ENCODE data around the gene PGP. TPM values are rescaled to one million over a fixed set of nuclear protein-coding genes. Genes with fewer than 3 reads are reported as not detected.

Gene PGP
- polyA plus RNA-seq, 2 donors: 7.1 to 7.7 TPM

DNA sequence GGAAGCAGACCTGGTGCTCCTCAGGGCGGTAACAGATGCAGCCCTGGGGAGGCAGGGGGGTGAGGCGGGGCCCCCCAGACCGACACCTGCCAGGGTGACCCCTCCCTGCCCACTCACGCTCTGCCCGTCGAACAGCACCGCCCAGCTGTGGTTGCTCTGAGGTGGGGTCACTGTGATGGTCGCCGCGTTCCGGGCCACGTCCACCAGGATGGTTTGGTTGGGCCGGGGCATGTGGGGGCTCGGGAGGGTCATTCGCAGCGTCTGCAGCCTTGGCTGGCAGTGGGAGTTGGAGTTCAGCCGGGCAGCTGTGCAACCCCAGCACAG lies 4.7 kb downstream of the PGP start:
- 89 to 91% methylated on average over 14 to 17 of the region's 17 CpGs for WGBS, 2 donors
- no peak overlapping the region for H3K27ac ChIP-seq (ENCODE audit: low read depth in 2 of 2, low read length in 1 of 2)

DNA sequence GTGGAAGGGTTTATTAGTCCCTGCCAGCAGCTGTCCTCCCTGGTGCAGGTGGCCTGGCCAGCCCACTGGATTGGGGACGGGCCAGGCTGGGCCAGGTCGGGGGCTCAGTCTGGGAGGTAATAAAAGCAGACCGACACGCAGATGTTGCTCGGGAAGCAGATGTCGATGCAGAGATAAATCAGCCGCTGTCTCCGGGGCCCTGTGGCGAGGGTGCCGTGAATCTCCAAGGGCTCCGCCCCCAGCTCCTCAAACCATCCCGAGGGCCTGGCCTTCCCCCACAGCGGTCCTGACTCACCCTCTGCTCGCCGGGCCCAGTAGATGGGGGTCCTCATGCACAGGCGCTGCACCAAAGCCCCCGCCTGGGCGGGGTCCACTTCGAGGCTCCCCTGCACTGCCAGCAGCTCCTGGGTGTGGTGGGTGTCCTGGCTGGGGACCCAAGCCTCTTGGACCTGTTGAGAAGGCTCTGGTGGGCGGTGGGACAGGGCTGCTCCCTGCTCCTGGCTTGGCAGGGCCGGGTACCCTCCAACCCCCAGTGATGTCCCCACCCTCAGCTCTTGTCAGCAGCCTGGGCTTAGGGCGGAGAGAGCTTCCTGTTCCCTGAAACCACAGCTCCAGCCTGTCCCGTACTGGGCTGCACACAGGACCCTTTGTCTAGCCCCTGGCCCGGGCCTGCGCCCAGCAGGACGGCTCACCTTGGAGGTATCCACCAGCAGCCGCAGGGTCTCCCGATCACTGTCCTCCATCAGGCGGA lies 5.2 kb downstream of the PGP start:
- Histone ChIP-seq H3K9me3 (ENCODE audit: control insufficient read depth in 2 of 2, insufficient read depth in 1 of 2, low read depth in 1 of 2, low read length in 1 of 2) (no peaks in the 10 kb centered on the region), H3K4me3 (ENCODE audit: low read depth in 1 of 2, low read length in 2 of 2) (no peak overlapping the region), H3K36me3 (ENCODE audit: control insufficient read depth in 2 of 2, insufficient read depth in 2 of 2, low read length in 1 of 2) (peaks cover 0 to 27% of the 10 kb centered on the region in 2 donors), H3K4me1 (ENCODE audit: control insufficient read depth in 2 of 2, insufficient read depth in 2 of 2, low read length in 1 of 2) (peaks cover 7 to 30% of the 10 kb centered on the region in 2 donors), H3K27ac (ENCODE audit: low read depth in 2 of 2, low read length in 1 of 2) (no peak overlapping the region), H3K27me3 (ENCODE audit: control insufficient read depth in 1 of 2, insufficient read depth in 2 of 2, low read length in 2 of 2) (no peaks in the 10 kb centered on the region)
- 88 to 90% methylated on average over 29 of the region's 29 CpGs for WGBS, 2 donors

More for the DNA sequence above, 4.7 kb downstream of the PGP start:
- H3K4me3 ChIP-seq (ENCODE audit: low read depth in 1 of 2, low read length in 2 of 2): no peak overlapping the region
- H3K27me3 ChIP-seq (ENCODE audit: control insufficient read depth in 1 of 2, insufficient read depth in 2 of 2, low read length in 2 of 2): no peaks in the 10 kb centered on the region
- H3K36me3 ChIP-seq (ENCODE audit: control insufficient read depth in 2 of 2, insufficient read depth in 2 of 2, low read length in 1 of 2): peaks cover 0 to 27% of the 10 kb centered on the region in 2 donors
- no peaks in the 10 kb centered on the region for H3K9me3 ChIP-seq (ENCODE audit: control insufficient read depth in 2 of 2, insufficient read depth in 1 of 2, low read depth in 1 of 2, low read length in 1 of 2)
- peaks cover 7 to 27% of the 10 kb centered on the region in 2 donors for H3K4me1 ChIP-seq (ENCODE audit: control insufficient read depth in 2 of 2, insufficient read depth in 2 of 2, low read length in 1 of 2)

DNA sequence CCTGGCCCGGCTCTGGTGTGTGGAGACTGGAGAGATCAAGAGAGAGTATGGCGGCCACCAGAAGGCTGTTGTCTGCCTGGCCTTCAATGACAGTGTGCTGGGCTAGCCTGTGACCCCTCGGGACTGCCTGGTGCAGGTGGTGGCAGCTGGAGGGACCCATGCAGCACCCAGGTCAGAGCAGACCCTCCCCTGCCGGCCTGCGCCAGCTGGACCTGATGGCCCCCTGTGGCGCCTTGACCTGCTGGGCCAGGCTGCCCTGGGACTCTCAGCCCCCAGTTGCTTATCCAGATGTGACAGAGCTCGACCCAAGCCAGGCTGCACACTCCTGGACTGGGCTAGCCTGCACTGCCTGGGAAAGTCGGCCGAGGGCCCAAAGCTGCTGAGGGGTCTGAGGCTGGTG lies 5.9 kb downstream of the PGP start:
- H3K27ac ChIP-seq (ENCODE audit: low read depth in 2 of 2, low read length in 1 of 2): no peak overlapping the region
- H3K4me1 ChIP-seq (ENCODE audit: control insufficient read depth in 2 of 2, insufficient read depth in 2 of 2, low read length in 1 of 2): peaks cover 7 to 29% of the 10 kb centered on the region in 2 donors
- no peaks in the 10 kb centered on the region for H3K9me3 ChIP-seq (ENCODE audit: control insufficient read depth in 2 of 2, insufficient read depth in 1 of 2, low read depth in 1 of 2, low read length in 1 of 2)
- peaks cover 0 to 27% of the 10 kb centered on the region in 2 donors for H3K36me3 ChIP-seq (ENCODE audit: control insufficient read depth in 2 of 2, insufficient read depth in 2 of 2, low read length in 1 of 2)
- 93 to 97% methylated on average over 9 of the region's 9 CpGs for WGBS, 2 donors
- no peaks in the 10 kb centered on the region for H3K27me3 ChIP-seq (ENCODE audit: control insufficient read depth in 1 of 2, insufficient read depth in 2 of 2, low read length in 2 of 2)
- H3K4me3 ChIP-seq (ENCODE audit: low read depth in 1 of 2, low read length in 2 of 2): no peak overlapping the region

DNA sequence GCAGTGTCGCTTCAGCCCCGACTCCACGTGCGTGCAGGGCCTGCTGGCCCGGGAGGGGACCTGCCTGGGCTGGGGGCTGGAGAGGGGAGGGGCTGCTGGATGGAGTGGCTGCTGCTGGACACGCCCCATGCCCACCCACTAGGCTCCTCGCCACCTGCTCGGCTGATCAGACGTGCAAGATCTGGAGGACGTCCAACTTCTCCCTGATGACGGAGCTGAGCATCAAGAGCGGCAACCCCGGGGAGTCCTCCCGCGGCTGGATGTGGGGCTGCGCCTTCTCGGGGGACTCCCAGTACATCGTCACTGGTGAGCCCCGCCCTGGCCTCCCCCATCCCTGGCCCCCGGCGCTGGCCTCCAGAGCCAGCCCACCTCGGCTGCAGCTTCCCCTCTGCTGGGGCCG lies 6.3 kb downstream of the PGP start:
- no peaks in the 10 kb centered on the region for H3K27me3 ChIP-seq (ENCODE audit: control insufficient read depth in 1 of 2, insufficient read depth in 2 of 2, low read length in 2 of 2)
- H3K4me1 ChIP-seq (ENCODE audit: control insufficient read depth in 2 of 2, insufficient read depth in 2 of 2, low read length in 1 of 2): peaks cover 7 to 26% of the 10 kb centered on the region in 2 donors
- no peak overlapping the region for H3K27ac ChIP-seq (ENCODE audit: low read depth in 2 of 2, low read length in 1 of 2)
- WGBS, 2 donors: 79 to 83% methylated on average over 23 of the region's 23 CpGs
- H3K4me3 ChIP-seq (ENCODE audit: low read depth in 1 of 2, low read length in 2 of 2): no peak overlapping the region
- no peaks in the 10 kb centered on the region for H3K9me3 ChIP-seq (ENCODE audit: control insufficient read depth in 2 of 2, insufficient read depth in 1 of 2, low read depth in 1 of 2, low read length in 1 of 2)
- H3K36me3 ChIP-seq (ENCODE audit: control insufficient read depth in 2 of 2, insufficient read depth in 2 of 2, low read length in 1 of 2): peaks cover 0 to 27% of the 10 kb centered on the region in 2 donors

DNA sequence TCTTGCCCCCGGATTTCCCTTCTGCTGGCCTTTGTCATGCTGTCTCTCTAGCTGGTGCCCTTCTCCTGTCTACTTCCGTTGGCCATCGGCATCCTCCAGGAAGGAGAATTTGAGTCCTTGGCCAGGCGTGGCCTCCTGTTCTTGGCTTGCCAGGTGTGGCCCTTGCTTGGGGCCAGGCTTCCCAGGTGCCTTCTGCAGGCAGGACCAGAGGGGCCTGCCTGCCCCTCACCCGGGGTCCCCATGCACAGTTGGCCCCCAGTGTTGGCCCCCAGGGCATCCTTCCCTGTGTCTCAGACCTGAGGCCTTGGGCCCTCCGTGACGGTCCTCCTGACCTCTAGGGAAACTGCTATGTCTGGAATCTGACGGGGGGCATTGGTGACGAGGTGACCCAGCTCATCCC lies 6.8 kb downstream of the PGP start:
- H3K27me3 ChIP-seq (ENCODE audit: control insufficient read depth in 1 of 2, insufficient read depth in 2 of 2, low read length in 2 of 2): no peaks in the 10 kb centered on the region
- H3K27ac ChIP-seq (ENCODE audit: low read depth in 2 of 2, low read length in 1 of 2): no peak overlapping the region
- 89 to 93% methylated on average over 9 of the region's 9 CpGs for WGBS, 2 donors
- H3K4me1 ChIP-seq (ENCODE audit: control insufficient read depth in 2 of 2, insufficient read depth in 2 of 2, low read length in 1 of 2): peaks cover 7 to 22% of the 10 kb centered on the region in 2 donors
- peaks cover 0 to 27% of the 10 kb centered on the region in 2 donors for H3K36me3 ChIP-seq (ENCODE audit: control insufficient read depth in 2 of 2, insufficient read depth in 2 of 2, low read length in 1 of 2)
- H3K9me3 ChIP-seq (ENCODE audit: control insufficient read depth in 2 of 2, insufficient read depth in 1 of 2, low read depth in 1 of 2, low read length in 1 of 2): no peaks in the 10 kb centered on the region
- H3K4me3 ChIP-seq (ENCODE audit: low read depth in 1 of 2, low read length in 2 of 2): no peak overlapping the region

DNA sequence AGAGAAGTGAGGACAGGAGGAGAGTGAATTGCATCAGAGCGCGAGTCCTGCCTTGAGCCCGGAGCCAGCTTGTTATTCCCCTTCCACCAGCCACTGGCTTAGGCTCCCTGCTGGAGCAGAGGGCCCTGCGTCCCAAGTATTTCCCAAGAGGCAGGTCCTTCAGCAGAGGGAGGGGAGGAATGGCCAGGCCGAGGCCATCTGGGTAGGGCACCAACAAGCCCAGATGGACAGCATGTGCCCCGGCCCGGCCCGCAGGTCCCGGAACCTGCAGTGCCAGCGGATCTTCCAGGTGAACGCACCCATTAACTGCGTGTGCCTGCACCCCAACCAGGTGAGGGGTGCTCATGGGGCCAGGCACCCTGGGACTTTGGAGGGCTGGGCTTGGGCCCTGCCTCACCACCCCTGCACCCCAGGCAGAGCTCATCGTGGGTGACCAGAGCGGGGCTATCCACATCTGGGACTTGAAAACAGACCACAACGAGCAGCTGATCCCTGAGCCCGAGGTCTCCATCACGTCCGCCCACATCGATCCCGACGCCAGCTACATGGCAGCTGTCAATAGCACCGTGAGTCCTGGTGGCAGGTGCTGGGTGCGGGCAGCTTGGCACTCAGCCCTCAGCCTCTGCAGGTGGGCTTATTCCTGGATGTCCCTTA lies 7.7 kb downstream of the PGP start:
- 90 to 92% methylated on average over 23 of the region's 23 CpGs for WGBS, 2 donors
- Histone ChIP-seq H3K4me1 (ENCODE audit: control insufficient read depth in 2 of 2, insufficient read depth in 2 of 2, low read length in 1 of 2) (peaks cover 7 to 12% of the 10 kb centered on the region in 2 donors), H3K27ac (ENCODE audit: low read depth in 2 of 2, low read length in 1 of 2) (no peak overlapping the region), H3K4me3 (ENCODE audit: low read depth in 1 of 2, low read length in 2 of 2) (no peak overlapping the region), H3K36me3 (ENCODE audit: control insufficient read depth in 2 of 2, insufficient read depth in 2 of 2, low read length in 1 of 2) (peaks cover 0 to 26% of the 10 kb centered on the region in 2 donors), H3K9me3 (ENCODE audit: control insufficient read depth in 2 of 2, insufficient read depth in 1 of 2, low read depth in 1 of 2, low read length in 1 of 2) (no peaks in the 10 kb centered on the region), H3K27me3 (ENCODE audit: control insufficient read depth in 1 of 2, insufficient read depth in 2 of 2, low read length in 2 of 2) (no peaks in the 10 kb centered on the region)

DNA sequence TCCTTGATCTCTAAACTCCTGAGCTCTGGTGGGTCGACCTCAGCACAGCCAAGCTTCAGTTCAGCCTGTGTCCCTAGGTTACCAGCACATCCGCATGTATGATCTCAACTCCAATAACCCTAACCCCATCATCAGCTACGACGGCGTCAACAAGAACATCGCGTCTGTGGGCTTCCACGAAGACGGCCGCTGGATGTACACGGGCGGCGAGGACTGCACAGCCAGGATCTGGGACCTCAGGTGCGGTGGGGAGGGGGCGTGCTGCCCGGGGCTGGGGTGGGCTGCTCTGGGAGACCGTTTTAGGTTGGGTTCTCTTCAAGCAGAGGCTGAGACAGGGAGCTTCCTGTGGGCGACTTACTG lies 8.2 kb downstream of the PGP start:
- Histone ChIP-seq H3K4me1 (ENCODE audit: control insufficient read depth in 2 of 2, insufficient read depth in 2 of 2, low read length in 1 of 2) (peaks cover 7 to 11% of the 10 kb centered on the region in 2 donors), H3K27me3 (ENCODE audit: control insufficient read depth in 1 of 2, insufficient read depth in 2 of 2, low read length in 2 of 2) (no peaks in the 10 kb centered on the region), H3K9me3 (ENCODE audit: control insufficient read depth in 2 of 2, insufficient read depth in 1 of 2, low read depth in 1 of 2, low read length in 1 of 2) (no peaks in the 10 kb centered on the region), H3K4me3 (ENCODE audit: low read depth in 1 of 2, low read length in 2 of 2) (peak overlapping the region; percentile 68 to 97), H3K36me3 (ENCODE audit: control insufficient read depth in 2 of 2, insufficient read depth in 2 of 2, low read length in 1 of 2) (peaks cover 0 to 24% of the 10 kb centered on the region in 2 donors), H3K27ac (ENCODE audit: low read depth in 2 of 2, low read length in 1 of 2) (no peak overlapping the region)
- 76 to 80% methylated on average over 18 of the region's 18 CpGs for WGBS, 2 donors

DNA sequence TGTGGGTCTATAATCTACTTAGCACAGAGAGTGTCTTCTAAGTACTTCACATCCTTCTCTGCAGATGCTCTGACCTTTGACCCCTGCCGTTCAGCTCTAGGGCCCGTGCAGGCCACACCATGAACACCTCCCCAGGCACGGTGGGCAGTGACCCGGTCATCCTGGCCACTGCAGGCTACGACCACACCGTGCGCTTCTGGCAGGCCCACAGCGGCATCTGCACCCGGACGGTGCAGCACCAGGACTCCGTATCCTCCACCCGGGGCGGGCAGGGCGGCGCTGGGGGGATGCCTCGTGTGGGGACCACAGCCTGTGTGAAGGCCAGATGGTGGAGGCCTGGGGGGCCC lies 8.7 kb downstream of the PGP start:
- H3K4me3 ChIP-seq (ENCODE audit: low read depth in 1 of 2, low read length in 2 of 2): peak overlapping the region; percentile 68 to 97
- H3K36me3 ChIP-seq (ENCODE audit: control insufficient read depth in 2 of 2, insufficient read depth in 2 of 2, low read length in 1 of 2): peaks cover 0 to 24% of the 10 kb centered on the region in 2 donors
- peak overlapping the region in 1 of 2 donors; percentile 98 for H3K27ac ChIP-seq (ENCODE audit: low read depth in 2 of 2, low read length in 1 of 2)
- no peaks in the 10 kb centered on the region for H3K9me3 ChIP-seq (ENCODE audit: control insufficient read depth in 2 of 2, insufficient read depth in 1 of 2, low read depth in 1 of 2, low read length in 1 of 2)
- WGBS, 2 donors: 5 to 8% methylated on average over 13 to 16 of the region's 16 CpGs
- H3K4me1 ChIP-seq (ENCODE audit: control insufficient read depth in 2 of 2, insufficient read depth in 2 of 2, low read length in 1 of 2): peaks cover 7 to 11% of the 10 kb centered on the region in 2 donors
- no peaks in the 10 kb centered on the region for H3K27me3 ChIP-seq (ENCODE audit: control insufficient read depth in 1 of 2, insufficient read depth in 2 of 2, low read length in 2 of 2)

DNA sequence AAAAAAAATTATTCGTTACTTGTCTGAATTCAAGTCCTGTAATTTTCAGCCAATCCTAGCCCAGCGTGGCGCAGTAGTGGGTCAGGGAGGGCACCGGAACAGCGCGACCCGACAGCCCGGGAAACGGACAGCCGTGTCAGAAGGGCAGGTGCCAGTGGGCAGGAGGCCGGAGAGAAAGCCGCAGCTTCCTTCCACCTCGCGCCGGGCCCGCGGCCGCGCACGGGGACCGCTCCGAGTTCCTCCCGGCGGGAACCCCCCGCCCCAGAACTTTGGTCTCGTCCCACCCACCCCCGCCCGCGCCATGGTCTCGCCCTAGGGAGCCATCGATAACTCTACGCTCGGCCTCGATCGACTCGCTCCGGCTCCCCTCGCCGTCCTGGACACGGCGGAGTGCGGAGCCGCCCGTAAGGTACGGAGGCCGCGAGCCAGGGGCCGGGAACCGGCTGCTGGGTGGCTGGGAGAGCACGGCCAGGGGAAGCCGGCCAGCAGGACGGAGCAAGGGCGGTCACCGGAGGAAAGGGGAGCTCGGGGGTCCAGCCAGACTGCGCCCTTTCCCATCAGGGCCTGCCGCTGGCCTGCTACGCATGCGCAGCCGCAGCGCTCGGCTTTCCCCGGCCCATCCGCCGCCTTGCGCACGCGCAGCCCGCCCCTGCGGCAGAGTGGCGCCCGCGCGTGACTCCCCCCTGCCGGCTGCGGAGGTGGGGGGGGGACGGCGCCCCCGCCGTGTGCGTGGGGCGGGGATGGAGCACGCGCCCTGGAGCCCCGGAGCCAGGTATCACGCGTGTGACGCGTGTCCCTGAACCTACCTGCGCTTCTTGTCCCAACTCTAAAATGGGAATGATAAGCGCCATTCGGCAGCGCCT lies 9.3 kb downstream of the PGP start, which contains the start of gene MLST8:
Gene MLST8 (plus strand): TSS at position 351 of the 863 bp plus-strand sequence. CDS start 632 bp downstream, outside the sequence.
- 0% methylated on average over 84 to 93 of the region's 93 CpGs for WGBS, 2 donors
- Histone ChIP-seq H3K36me3 (ENCODE audit: control insufficient read depth in 2 of 2, insufficient read depth in 2 of 2, low read length in 1 of 2) (peaks cover 0 to 24% of the 10 kb centered on the region in 2 donors), H3K27ac (ENCODE audit: low read depth in 2 of 2, low read length in 1 of 2) (peak within 1 kb of the TSS; percentile 98 to 99), H3K27me3 (ENCODE audit: control insufficient read depth in 1 of 2, insufficient read depth in 2 of 2, low read length in 2 of 2) (no peaks in the 10 kb centered on the region), H3K9me3 (ENCODE audit: control insufficient read depth in 2 of 2, insufficient read depth in 1 of 2, low read depth in 1 of 2, low read length in 1 of 2) (no peaks in the 10 kb centered on the region), H3K4me3 (ENCODE audit: low read depth in 1 of 2, low read length in 2 of 2) (peak within 1 kb of the TSS; percentile 68 to 97), H3K4me1 (ENCODE audit: control insufficient read depth in 2 of 2, insufficient read depth in 2 of 2, low read length in 1 of 2) (peaks cover 7 to 11% of the 10 kb centered on the region in 2 donors)

All from esophagus (tissue), 2 donors.